GM19099 (cell line): ENCODE results near the gene MGAT3.

Source experiments
- POLR2A ChIP-seq: IDR thresholded peaks from 3 replicates; pipeline ENCODE4 v1.6.1; 2011; ENCODE audit warnings: low read depth; ENCODE audit not compliant: insufficient read length; ENCODE audit errors: extremely low read depth

Gene MGAT3, protein sequence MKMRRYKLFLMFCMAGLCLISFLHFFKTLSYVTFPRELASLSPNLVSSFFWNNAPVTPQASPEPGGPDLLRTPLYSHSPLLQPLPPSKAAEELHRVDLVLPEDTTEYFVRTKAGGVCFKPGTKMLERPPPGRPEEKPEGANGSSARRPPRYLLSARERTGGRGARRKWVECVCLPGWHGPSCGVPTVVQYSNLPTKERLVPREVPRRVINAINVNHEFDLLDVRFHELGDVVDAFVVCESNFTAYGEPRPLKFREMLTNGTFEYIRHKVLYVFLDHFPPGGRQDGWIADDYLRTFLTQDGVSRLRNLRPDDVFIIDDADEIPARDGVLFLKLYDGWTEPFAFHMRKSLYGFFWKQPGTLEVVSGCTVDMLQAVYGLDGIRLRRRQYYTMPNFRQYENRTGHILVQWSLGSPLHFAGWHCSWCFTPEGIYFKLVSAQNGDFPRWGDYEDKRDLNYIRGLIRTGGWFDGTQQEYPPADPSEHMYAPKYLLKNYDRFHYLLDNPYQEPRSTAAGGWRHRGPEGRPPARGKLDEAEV

GRCh38 chr22:39456522-39457197 is at the start of gene MGAT3:
TSS of gene MGAT3 (plus strand) at chr22:39457012. CDS start at chr22:39487348, 30,336 bp downstream.
- no peak for TF ChIP-seq POLR2A

GRCh38 chr22:39408173-39408572 is 48.6 kb upstream of the MGAT3 start:
- TF ChIP-seq POLR2A, result no peak

- TF ChIP-seq POLR2A, result no peak
These were observed 48.0 kb upstream of the MGAT3 start for GRCh38 chr22:39408807-39409206.

GRCh38 chr22:39409516-39410029 is 47.2 kb upstream of the MGAT3 start:
- no peak for TF ChIP-seq POLR2A

GRCh38 chr22:39410264-39410663 is 46.5 kb upstream of the MGAT3 start:
- no peak for TF ChIP-seq POLR2A

GRCh38 chr22:39414377-39414776 is 42.4 kb upstream of the MGAT3 start:
- no peak for TF ChIP-seq POLR2A

DNA sequence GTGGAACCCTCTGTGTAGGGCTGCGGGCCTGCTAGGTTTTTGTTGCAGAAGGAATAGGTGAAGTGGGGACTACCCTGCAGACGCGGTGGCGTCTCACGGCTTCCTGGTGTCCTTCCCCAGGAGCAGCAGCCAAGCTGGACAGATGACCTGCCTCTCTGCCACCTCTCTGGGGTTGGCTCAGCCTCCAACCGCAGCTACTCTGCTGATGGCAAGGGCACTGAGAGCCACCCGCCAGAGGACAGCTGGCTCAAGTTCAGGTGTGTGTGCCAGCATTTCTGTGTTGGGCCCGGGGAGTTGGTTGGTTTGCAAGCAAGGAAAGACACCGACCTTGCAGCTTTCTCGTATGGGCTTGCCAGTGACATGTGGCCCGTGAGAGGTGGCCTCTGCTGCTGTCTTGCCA is 41.9 kb upstream of the MGAT3 start:
- TF ChIP-seq POLR2A, result no peak

DNA sequence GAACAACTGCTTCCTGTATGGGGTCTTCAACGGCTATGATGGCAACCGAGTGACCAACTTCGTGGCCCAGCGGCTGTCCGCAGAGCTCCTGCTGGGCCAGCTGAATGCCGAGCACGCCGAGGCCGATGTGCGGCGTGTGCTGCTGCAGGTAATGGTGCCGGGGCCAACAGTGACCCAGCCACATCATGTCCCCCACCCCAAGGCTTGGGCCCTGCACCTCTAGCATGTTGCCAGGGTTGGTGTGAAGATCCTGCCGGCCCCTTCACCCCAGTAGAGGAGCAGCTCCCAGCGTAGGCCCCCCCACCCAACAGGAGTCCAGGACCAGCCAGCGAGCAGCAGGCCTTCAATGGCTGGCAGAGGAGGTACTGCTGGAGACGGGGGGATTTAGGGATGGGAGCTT is 41.3 kb upstream of the MGAT3 start:
- TF ChIP-seq POLR2A, result no peak

GRCh38 chr22:39416319-39416718 is 40.5 kb upstream of the MGAT3 start:
- no peak for TF ChIP-seq POLR2A

GRCh38 chr22:39417641-39418040 is 39.2 kb upstream of the MGAT3 start:
- no peak for TF ChIP-seq POLR2A

DNA sequence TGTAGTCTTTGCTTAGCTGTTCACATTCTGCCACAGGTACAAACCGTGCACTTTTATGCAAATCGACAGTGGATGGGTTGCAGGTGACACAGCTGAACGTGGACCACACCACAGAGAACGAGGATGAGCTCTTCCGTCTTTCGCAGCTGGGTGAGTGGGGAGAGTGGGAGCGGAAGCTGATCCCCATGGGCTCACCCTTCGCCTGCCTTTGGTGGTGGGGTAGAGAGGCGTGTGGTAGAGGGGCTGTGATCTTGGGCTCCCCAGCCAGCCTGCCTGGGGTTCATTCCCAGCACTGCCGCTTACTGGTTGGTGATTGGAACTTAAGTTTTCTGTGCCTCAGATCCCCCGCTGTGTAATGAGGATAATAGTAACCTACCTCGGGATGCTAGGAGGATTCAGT is 38.1 kb upstream of the MGAT3 start:
- TF ChIP-seq POLR2A, result no peak

DNA sequence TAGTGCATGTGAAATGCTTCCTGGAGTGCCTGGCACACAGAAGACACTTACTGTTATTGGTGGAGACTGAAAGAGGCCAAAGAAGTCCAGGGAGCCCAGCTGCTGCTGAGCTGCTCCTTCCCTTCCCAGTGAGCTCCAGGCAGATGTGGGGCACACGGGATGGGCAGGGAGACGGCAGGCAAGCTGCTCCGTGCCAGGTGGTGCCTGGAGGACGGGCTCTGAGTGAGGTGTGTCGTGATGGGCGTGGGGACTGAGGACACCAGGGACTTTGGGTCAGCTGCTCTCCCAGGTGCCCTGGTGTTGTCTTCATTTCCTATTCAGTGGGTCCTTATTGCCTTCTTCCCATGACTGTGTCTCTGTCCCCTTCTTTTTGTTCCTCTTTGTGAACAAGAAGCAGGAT is 37.7 kb upstream of the MGAT3 start:
- TF ChIP-seq POLR2A, result no peak

DNA sequence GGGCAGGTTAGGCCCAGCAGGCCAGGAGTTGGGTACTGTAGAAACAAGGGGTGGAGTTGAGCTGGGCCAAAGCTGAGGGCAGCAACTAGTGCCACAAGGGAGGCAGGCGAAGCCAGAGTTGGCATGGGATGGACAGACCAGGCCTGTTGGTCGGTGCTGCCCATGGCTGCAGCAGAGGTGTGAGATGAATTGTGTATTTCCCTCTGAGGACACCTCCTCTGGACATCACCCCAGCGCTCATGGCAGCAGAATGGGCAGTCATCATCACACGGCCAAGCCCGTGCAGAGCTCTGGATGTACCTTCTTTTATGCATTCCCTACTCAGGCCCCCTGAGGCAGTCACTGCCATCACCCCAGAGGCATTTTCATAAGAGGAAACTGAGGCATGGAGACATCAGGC is 36.9 kb upstream of the MGAT3 start:
- no peak for TF ChIP-seq POLR2A

- TF ChIP-seq POLR2A, result no peak
These were observed 35.1 kb upstream of the MGAT3 start for GRCh38 chr22:39421691-39422090.

- TF ChIP-seq POLR2A, result no peak
These were observed 34.7 kb upstream of the MGAT3 start for GRCh38 chr22:39422101-39422500.

DNA sequence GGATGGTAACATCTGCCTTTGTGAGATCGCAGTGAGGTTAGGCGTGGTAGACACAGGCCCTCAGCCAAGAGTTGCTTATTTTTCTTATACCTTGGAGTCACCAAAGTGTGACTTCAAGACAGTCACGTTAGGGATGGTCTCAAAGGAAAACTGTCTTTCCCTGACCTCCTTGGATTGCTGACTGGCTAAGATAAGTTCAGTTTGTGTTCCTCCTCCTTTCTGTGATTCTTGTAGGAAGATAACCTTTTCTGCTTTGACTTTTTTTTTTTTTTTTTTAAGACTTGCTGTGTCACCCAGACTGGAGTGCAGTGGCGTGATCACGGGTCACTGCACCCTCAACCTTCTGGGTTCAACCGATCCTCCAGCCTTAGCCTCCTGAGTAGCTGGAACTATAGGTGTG is 34.1 kb upstream of the MGAT3 start:
- no peak for TF ChIP-seq POLR2A
